ENCODE data around the gene ZNF469.

The ZNF469 gene

DNA sequence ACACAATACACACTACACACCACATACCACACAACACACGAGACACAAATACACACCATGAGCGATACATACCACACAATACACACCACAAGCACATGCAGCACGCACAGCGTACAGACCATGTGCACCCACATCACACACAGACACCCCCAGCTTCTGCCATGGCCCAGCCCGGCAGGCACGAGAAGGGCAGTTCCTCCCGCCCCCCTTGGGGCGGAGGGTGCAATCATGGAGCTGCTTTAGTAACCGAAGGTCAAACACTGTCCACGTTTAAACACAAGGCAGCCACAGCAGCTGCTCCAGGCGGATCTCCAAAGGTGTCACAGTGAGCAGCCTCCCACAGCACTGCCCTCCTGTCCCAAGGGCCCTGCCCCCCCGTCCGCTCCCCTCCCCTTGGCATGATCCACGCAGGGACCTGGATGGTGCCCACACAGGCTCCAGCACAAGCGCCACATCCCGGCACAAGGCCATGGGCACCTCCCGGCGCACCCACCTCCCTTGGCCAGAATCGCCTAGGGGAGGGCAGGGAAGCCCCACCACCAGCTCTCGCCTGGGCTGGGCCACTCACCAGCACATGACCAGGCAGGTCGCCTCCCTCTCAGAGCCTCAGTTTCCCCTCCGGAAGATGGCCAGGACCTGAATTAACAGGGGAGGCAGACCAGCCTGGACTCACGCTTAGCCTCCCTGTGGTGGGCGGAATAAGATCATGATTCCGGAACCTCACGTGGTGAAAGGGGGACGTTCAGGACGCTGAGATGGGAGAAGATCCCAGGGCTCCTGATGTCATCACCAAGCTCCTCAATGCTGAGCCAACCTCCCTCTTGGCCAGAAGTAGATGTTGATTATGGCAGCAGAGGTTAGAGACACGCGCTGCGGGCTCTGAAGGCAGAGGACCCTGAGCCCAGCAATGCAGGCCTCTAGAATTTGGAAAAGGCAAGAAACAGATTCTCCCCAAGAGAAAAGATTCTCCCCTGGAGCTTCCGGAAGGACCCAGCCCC, 32.6 kb upstream of the ZNF469 start:
- Histone ChIP-seq H3K9me3 (ENCODE audit: control insufficient read depth, low read length) (no peaks in the 10 kb centered on the region), H3K9ac (ENCODE audit: low read length) (no peak overlapping the region), H3K36me3 (ENCODE audit: control insufficient read depth, insufficient read depth, low read length) (no peaks in the 10 kb centered on the region), H3K4me1 (ENCODE audit: control insufficient read depth, insufficient read depth, low read length) (no peaks in the 10 kb centered on the region), H3K27me3 (ENCODE audit: control insufficient read depth, insufficient read depth, low read length) (no peaks in the 10 kb centered on the region), H3K4me3 (ENCODE audit: low read length) (no peak overlapping the region)

DNA sequence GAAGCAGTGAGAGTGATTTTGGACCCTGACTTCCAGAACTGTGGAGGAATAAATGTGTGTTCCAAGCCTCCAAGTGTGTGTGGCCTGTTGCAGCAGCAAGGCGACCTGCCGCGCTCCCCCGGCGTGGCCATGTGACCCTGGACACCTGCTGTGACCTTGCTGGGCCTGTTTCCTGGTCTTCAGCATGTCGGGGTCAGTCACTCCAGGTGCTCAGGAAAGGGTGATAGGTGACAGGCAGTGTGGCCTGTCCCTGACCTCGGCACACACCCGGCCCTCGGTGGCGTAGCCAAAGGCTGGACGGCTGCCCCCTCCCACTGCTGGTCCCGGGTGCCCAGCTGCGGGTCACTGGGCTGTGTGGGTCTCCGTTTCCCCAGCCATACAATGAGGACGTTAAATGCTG, 31.8 kb upstream of the ZNF469 start:
- no peak overlapping the region for H3K4me3 ChIP-seq (ENCODE audit: low read length)
- H3K27me3 ChIP-seq (ENCODE audit: control insufficient read depth, insufficient read depth, low read length), result no peaks in the 10 kb centered on the region
- no peaks in the 10 kb centered on the region for H3K4me1 ChIP-seq (ENCODE audit: control insufficient read depth, insufficient read depth, low read length)
- H3K9ac ChIP-seq (ENCODE audit: low read length), result no peak overlapping the region
- H3K36me3 ChIP-seq (ENCODE audit: control insufficient read depth, insufficient read depth, low read length), result no peaks in the 10 kb centered on the region
- no peaks in the 10 kb centered on the region for H3K9me3 ChIP-seq (ENCODE audit: control insufficient read depth, low read length)

DNA sequence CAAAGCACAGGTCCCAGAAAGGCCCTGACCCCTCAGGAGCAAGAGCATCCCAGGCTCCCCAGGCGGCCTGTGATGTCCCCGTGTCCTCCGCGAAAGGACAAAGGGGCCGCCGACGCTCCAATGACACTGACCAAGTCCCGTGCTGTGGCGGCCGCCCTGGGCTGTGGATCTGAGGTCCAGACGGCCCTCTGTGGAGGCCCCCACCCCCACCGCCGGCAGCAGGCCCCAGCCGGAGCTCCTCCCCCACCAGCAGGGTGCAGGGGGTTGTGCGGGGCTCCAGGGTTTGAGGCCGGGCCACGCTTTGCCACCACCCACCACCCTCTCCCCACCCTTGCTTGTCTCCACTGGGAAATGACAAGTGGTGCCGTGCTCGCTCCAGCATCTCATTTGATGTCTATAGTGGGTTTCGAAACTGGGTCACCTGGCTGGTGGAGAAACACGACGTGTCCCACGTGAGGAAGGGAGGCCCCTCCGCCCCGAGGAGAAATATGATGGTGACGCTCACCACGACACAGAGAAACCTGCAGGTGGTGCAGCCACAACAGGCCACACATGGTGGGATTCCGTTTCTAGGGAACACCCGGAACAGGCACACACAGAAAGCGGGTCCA, 31.2 kb upstream of the ZNF469 start:
- Histone ChIP-seq H3K4me3 (ENCODE audit: low read length) (no peak overlapping the region), H3K9me3 (ENCODE audit: control insufficient read depth, low read length) (no peaks in the 10 kb centered on the region), H3K4me1 (ENCODE audit: control insufficient read depth, insufficient read depth, low read length) (no peaks in the 10 kb centered on the region), H3K36me3 (ENCODE audit: control insufficient read depth, insufficient read depth, low read length) (no peaks in the 10 kb centered on the region), H3K27me3 (ENCODE audit: control insufficient read depth, insufficient read depth, low read length) (no peaks in the 10 kb centered on the region), H3K9ac (ENCODE audit: low read length) (no peak overlapping the region)

DNA sequence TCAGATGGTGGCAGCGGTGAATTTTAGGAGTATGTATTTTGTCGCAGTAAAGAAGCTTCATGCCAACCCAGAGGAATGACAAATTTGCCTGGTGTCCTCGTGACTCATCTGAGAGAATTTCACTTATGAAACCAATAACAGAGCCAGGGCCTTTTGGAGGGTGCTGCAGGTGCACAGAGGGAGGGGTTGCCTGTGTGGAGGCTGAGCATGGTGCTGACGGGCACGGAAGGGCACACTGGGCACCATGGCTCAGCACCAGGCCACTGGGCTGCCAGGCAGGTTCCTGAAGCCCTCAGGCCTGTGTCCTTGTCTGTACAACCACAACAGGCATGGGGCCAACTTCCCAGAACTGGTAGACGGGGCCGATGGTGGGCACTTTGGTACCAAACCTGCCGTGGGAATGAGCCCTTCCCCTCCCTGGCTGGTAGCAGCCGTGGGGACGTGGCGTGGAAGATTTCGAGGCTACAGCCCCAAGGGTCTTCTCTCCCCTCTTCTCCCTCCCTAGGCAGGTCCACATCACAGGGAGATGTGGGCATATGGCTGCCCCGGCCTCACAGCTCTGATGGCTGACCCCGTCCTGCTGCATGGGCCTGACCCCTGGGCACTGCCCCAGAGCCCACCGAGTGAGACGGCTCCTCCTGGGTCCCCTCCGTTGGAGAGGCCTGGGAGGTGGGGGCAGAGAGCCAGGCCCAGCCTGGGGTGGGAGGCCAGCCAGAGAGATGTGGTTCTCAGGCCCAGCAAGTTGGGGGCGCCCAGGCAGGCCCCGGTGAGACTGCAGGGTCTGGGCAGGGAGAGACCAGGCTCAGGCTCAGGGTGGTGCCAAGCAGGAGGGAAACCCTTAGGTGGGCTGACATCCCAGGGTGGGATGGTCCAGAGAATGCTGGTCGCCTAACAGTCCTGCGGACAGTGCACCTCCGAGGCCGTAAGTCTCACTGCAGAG, 30.2 kb upstream of the ZNF469 start:
- Histone ChIP-seq H3K4me1 (ENCODE audit: control insufficient read depth, insufficient read depth, low read length) (no peaks in the 10 kb centered on the region), H3K36me3 (ENCODE audit: control insufficient read depth, insufficient read depth, low read length) (no peaks in the 10 kb centered on the region), H3K9ac (ENCODE audit: low read length) (no peak overlapping the region), H3K9me3 (ENCODE audit: control insufficient read depth, low read length) (no peaks in the 10 kb centered on the region), H3K27me3 (ENCODE audit: control insufficient read depth, insufficient read depth, low read length) (no peaks in the 10 kb centered on the region), H3K4me3 (ENCODE audit: low read length) (no peak overlapping the region)

DNA sequence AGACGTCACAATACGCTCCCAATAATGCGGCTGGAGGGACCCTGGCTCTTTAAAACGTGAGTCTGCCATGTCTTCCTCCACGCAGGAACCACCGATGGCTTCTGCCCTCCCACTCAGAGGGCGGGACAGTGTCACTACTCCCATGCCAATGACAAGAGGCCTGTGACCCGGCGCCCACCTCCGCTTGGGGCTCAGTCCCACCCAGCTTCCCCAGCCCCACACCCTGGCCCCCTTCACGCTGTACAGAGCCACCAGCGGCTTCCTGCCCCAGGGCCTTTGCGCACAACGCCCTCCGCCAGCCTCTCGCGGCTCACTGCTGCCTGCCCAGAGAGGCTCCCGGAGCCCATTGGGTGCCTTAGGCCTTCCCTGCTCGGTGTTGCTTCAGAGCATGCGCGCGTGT, 29.5 kb upstream of the ZNF469 start:
- Histone ChIP-seq H3K36me3 (ENCODE audit: control insufficient read depth, insufficient read depth, low read length) (no peaks in the 10 kb centered on the region), H3K4me3 (ENCODE audit: low read length) (no peak overlapping the region), H3K9ac (ENCODE audit: low read length) (no peak overlapping the region), H3K27me3 (ENCODE audit: control insufficient read depth, insufficient read depth, low read length) (peaks cover 2% of the 10 kb centered on the region), H3K4me1 (ENCODE audit: control insufficient read depth, insufficient read depth, low read length) (no peaks in the 10 kb centered on the region), H3K9me3 (ENCODE audit: control insufficient read depth, low read length) (no peaks in the 10 kb centered on the region)

DNA sequence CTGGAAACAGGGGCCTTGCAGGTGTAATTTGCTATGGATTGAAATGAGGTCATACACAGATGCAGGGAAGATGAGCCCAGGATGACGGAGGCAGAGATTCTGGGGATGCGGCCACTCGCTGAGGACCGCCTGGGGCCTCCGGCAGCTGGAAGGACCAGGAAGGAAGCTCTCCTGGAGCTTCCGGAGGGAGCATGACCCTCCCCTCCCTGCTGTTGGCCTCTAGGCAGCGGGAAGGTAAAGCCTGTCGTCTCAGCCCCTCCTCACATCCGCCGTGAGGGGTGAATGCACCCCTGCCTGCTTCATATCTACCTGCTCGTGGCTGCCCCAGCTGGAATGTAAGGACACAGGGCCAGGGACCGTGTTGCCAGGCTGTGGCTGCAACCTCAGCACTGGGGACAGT, 29.1 kb upstream of the ZNF469 start:
- H3K9me3 ChIP-seq (ENCODE audit: control insufficient read depth, low read length), result no peaks in the 10 kb centered on the region
- H3K36me3 ChIP-seq (ENCODE audit: control insufficient read depth, insufficient read depth, low read length), result no peaks in the 10 kb centered on the region
- no peak overlapping the region for H3K9ac ChIP-seq (ENCODE audit: low read length)
- H3K4me1 ChIP-seq (ENCODE audit: control insufficient read depth, insufficient read depth, low read length), result no peaks in the 10 kb centered on the region
- peaks cover 2% of the 10 kb centered on the region for H3K27me3 ChIP-seq (ENCODE audit: control insufficient read depth, insufficient read depth, low read length)
- no peak overlapping the region for H3K4me3 ChIP-seq (ENCODE audit: low read length)

DNA sequence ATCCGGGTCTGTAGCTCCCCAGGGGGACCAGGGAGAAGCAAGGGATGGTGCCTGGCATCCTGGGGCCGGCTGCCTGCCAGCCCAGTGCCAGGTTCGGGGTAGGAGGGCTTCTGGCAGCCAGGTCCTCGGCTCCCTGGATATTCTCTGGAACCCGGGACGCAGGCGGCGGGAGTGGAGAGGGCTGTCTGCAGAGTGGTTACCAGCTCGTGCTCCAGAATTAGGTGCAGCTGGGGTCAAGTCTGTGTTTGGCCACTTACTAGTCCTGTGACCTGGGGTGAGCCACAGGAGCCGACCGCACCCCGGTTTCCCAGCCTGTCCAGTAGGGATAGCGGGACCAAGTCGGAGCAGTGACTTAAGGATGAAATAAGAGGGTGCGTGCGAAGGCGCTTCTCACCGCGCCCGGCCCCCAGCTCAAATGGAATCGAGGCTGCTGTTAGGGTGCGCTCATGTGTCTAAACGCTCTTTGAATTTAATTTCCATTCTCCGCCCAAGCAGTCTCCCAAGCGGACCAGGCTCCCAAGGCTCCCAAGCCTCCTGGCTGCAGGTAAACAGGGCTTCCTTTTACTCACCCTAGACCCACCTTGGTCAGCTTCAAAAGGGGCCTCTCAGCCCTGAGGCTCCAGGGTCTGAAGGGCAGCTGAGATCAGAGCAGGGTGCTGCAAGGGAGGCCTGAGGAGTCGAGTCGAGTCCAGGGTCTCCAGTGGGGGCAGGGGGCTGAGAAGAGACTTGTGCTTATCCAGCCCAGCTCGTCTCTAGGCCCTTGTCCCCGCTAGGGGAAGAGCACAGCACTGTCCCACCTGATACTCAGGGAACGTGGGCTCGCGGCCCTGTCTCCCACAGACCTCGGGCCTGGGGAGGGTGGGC, 28.3 kb upstream of the ZNF469 start:
- no peaks in the 10 kb centered on the region for H3K36me3 ChIP-seq (ENCODE audit: control insufficient read depth, insufficient read depth, low read length)
- no peak overlapping the region for H3K4me3 ChIP-seq (ENCODE audit: low read length)
- H3K9ac ChIP-seq (ENCODE audit: low read length), result no peak overlapping the region
- no peaks in the 10 kb centered on the region for H3K9me3 ChIP-seq (ENCODE audit: control insufficient read depth, low read length)
- H3K27me3 ChIP-seq (ENCODE audit: control insufficient read depth, insufficient read depth, low read length), result peaks cover 2% of the 10 kb centered on the region
- H3K4me1 ChIP-seq (ENCODE audit: control insufficient read depth, insufficient read depth, low read length), result no peaks in the 10 kb centered on the region

DNA sequence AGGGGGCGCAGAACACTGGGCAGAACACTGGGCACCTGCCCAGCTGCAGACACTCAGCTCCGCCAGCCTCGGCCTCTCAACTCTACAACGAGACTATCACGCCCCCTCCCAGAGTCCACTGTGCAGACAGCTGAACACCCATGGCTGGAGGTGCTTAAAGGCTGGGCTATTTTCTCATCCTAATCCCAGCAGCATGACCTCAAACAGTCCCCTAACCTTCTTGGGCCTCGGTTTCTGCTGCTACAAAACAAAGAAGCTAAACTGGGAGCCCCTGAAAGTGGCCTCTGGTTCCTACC, 27.7 kb upstream of the ZNF469 start:
- Histone ChIP-seq H3K4me1 (ENCODE audit: control insufficient read depth, insufficient read depth, low read length) (no peaks in the 10 kb centered on the region), H3K4me3 (ENCODE audit: low read length) (no peak overlapping the region), H3K36me3 (ENCODE audit: control insufficient read depth, insufficient read depth, low read length) (no peaks in the 10 kb centered on the region), H3K9me3 (ENCODE audit: control insufficient read depth, low read length) (no peaks in the 10 kb centered on the region), H3K9ac (ENCODE audit: low read length) (no peak overlapping the region), H3K27me3 (ENCODE audit: control insufficient read depth, insufficient read depth, low read length) (peaks cover 2% of the 10 kb centered on the region)

DNA sequence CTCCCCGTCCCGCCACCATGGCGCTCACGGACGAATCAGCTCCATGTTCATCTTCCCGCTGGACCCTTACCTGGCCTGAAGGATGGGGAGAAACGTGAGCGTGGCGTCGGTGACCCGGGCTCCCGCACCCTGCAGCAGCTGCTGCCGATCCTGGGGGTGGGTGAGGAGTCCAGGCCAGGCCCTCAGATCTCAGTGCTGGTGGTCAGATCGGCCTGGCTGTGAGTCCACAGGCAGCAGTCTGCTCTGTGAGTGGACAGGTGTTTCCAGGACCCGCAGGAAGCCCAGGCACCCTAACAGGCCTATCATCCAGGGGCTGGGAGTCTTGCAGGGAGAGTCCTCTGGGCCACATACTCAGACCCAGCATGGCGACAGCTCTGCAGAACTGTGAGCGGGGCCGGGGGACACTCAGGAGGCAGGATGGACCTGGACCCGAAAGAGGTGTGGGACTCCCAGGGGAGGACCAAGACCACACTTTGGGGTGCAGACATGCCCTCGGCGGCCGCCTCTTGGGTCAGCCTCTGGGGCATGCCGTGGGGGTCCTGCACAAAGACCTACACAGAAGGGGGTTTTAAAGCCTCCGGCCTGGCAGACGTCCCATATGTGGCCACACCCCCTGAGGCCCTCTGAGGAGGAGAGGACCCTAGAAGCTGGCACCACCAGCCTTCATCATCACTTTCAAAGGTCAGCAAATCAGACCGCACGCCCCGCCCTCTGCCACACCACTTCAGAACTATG, 27.2 kb upstream of the ZNF469 start:
- Histone ChIP-seq H3K9me3 (ENCODE audit: control insufficient read depth, low read length) (no peaks in the 10 kb centered on the region), H3K9ac (ENCODE audit: low read length) (no peak overlapping the region), H3K4me1 (ENCODE audit: control insufficient read depth, insufficient read depth, low read length) (no peaks in the 10 kb centered on the region), H3K27me3 (ENCODE audit: control insufficient read depth, insufficient read depth, low read length) (peaks cover 2% of the 10 kb centered on the region), H3K4me3 (ENCODE audit: low read length) (no peak overlapping the region), H3K36me3 (ENCODE audit: control insufficient read depth, insufficient read depth, low read length) (no peaks in the 10 kb centered on the region)

DNA sequence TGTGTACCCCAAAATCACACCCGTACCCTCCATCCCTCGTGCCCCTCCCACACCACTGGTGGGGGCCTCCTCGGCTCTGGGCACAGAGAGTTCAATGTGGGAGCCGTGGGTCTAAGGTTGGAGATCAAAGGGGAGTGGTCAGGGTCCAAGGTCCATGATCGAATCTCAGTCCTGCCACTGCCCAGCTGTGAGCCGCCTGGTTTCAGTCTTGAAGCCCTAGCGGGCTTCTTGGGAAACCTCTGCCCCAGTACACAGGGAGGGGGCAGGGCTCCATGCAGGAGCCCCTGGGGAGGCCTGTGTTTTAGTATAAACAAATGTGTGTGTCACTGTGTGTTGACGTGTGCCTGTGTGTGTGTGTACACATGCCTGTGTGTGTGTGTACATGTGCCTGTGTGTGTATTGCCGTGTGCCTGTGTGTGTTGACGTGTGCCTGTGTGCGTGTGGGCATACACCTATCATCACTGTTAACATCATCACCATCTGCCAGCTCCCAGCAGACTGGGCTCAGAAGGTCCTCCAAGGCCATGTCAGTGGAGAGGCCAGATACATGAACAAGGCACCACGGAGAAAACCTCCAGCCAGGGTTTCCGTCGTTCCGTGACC, 26.5 kb upstream of the ZNF469 start:
- peaks cover 2% of the 10 kb centered on the region for H3K27me3 ChIP-seq (ENCODE audit: control insufficient read depth, insufficient read depth, low read length)
- H3K4me3 ChIP-seq (ENCODE audit: low read length), result no peak overlapping the region
- no peaks in the 10 kb centered on the region for H3K9me3 ChIP-seq (ENCODE audit: control insufficient read depth, low read length)
- H3K36me3 ChIP-seq (ENCODE audit: control insufficient read depth, insufficient read depth, low read length), result no peaks in the 10 kb centered on the region
- no peaks in the 10 kb centered on the region for H3K4me1 ChIP-seq (ENCODE audit: control insufficient read depth, insufficient read depth, low read length)
- H3K9ac ChIP-seq (ENCODE audit: low read length), result no peak overlapping the region
